SK-N-SH (cell line): ENCODE results near the gene PGAP2. TPM values are rescaled to one million over a fixed set of nuclear protein-coding genes. Genes with fewer than 3 reads are reported as not detected.

Experiments
- CTCF ChIA-PET: fragments of 300-600, 350-600 bp; formaldehyde crosslinking; extraction: SDS; loops from one replicate; lab custom pipeline; 2021; lab: Yijun Ruan, JAX
- POLR2A ChIA-PET: fragments of 350-600 bp; sonication (Branson Sonifier 250); formaldehyde crosslinking; extraction: SDS; loops from one replicate; lab custom pipeline; 2020; ENCODE audit warnings: antibody characterized with exemption, inconsistent platforms; lab: Yijun Ruan, JAX
- DNase-seq: peaks from one replicate; pipeline ENCODE4 v3.0.0; 2012
- H2AFZ ChIP-seq: fragments of 200-600 bp; sonication (generic); 2 replicates; pipeline ENCODE4 v1.8.1; 2016; ENCODE audit warnings: antibody characterized with exemption, mild to moderate bottlenecking, low read depth
- H3F3A ChIP-seq: fragments of 200-600 bp; sonication (generic); replicated peaks from 2 replicates; pipeline ENCODE3; 2016; ENCODE audit warnings: antibody characterized with exemption, mild to moderate bottlenecking; ENCODE audit not compliant: insufficient read depth
- H3K27ac ChIP-seq, 2 experiments: fragments of 200-500 bp in 1 of 2; fragments of 200-600 bp in 1 of 2; sonication (Bioruptor generic) in 1 of 2; sonication (generic), shearing (Covaris generic) in 1 of 2; 2 replicates each; pipeline versions ENCODE4 v1.5.1 to v1.6.1; 2014 to 2016; ENCODE audit warnings: low read depth in 2 of 2, inconsistent platforms in 1 of 2, low read length in 1 of 2, mild to moderate bottlenecking in 1 of 2, mixed read lengths in 1 of 2
- H3K27me3 ChIP-seq: fragments of 200-600 bp; sonication (generic), shearing (Covaris generic); 2 replicates; pipeline ENCODE4 v1.6.1; 2016; ENCODE audit warnings: mixed run types; ENCODE audit not compliant: insufficient read depth
- H3K36me3 ChIP-seq, 2 experiments: fragments of 200-500 bp in 1 of 2; fragments of 200-600 bp in 1 of 2; sonication (Bioruptor generic) in 1 of 2; sonication (generic) in 1 of 2; replicated peaks in 1 of 2; 2 replicates each; pipeline versions ENCODE3 to v1.5.1; 2014 to 2016; ENCODE audit warnings: low read length in 1 of 2, mild to moderate bottlenecking in 1 of 2; ENCODE audit not compliant: insufficient read depth in 2 of 2, control insufficient read depth in 1 of 2
- H3K4me1 ChIP-seq, 2 experiments: fragments of 200-500 bp in 1 of 2; fragments of 200-600 bp in 1 of 2; sonication (Bioruptor generic) in 1 of 2; sonication (generic), shearing (Covaris generic) in 1 of 2; 2 replicates each; pipeline versions ENCODE4 v1.5.1 to v1.6.1; 2014 to 2016; ENCODE audit warnings: low read depth in 1 of 2, low read length in 1 of 2, mixed run types in 1 of 2; ENCODE audit not compliant: insufficient read depth in 2 of 2, control insufficient read depth in 1 of 2
- H3K4me2 ChIP-seq: fragments of 200-600 bp; sonication (generic), shearing (Covaris generic); 2 replicates; pipeline ENCODE4 v1.6.1; 2017; ENCODE audit warnings: mixed run types
- H3K4me3 ChIP-seq, 2 experiments: fragments of 200-500 bp in 1 of 2; fragments of 200-600 bp in 1 of 2; sonication (Bioruptor generic) in 1 of 2; sonication (generic), shearing (Covaris generic) in 1 of 2; 2 replicates each; pipeline versions ENCODE4 v1.5.1 to v1.8.1; 2014 to 2016; ENCODE audit warnings: low read depth in 2 of 2, inconsistent platforms in 1 of 2, low read length in 1 of 2, mild to moderate bottlenecking in 1 of 2, mixed read lengths in 1 of 2, moderate library complexity in 1 of 2
- H3K79me2 ChIP-seq: fragments of 200-600 bp; sonication (generic); 2 replicates; pipeline ENCODE4 v1.8.1; 2017; ENCODE audit warnings: mild to moderate bottlenecking; ENCODE audit not compliant: insufficient read depth
- H3K9ac ChIP-seq: fragments of 200-600 bp; sonication (generic); 2 replicates; pipeline ENCODE4 v1.6.1; 2017; ENCODE audit warnings: mixed run types
- H3K9me2 ChIP-seq: fragments of 200-600 bp; sonication (generic); 2 replicates; pipeline ENCODE4 v1.6.1; 2017; ENCODE audit warnings: mixed run types
- H3K9me3 ChIP-seq: fragments of 200-600 bp; sonication (generic); 2 replicates; pipeline ENCODE4 v1.6.1; 2017; ENCODE audit warnings: mixed run types, mild to moderate bottlenecking, moderate library complexity
- H4K20me1 ChIP-seq: fragments of 200-600 bp; sonication (generic); 2 replicates; pipeline ENCODE4 v1.6.1; 2017; ENCODE audit warnings: mild to moderate bottlenecking, mixed run types; ENCODE audit not compliant: insufficient read depth
- ELF1 ChIP-seq: IDR thresholded peaks from 2 replicates; pipeline ENCODE4 v1.4.0; 2012
- EP300 ChIP-seq, 2 experiments: IDR thresholded peaks; 2 replicates each; pipeline versions ENCODE4 v1.4.0 to v1.6.1; 2012; ENCODE audit warnings: borderline replicate concordance in 1 of 2, low read depth in 1 of 2, low read length in 1 of 2
- FOXM1 ChIP-seq: IDR thresholded peaks from 2 replicates; pipeline ENCODE4 v1.4.0; 2012; ENCODE audit warnings: low read depth, mild to moderate bottlenecking
- JUND ChIP-seq: IDR thresholded peaks from 2 replicates; pipeline ENCODE4 v1.4.0; 2012
- NRF1 ChIP-seq: IDR thresholded peaks from 2 replicates; pipeline ENCODE4 v1.6.1; 2012; ENCODE audit warnings: low read depth, mild to moderate bottlenecking, low read length
- POLR2AphosphoS5 ChIP-seq: IDR thresholded peaks from 2 replicates; pipeline ENCODE4 v1.6.1; 2012; ENCODE audit warnings: low read depth, low read length
- RAD21 ChIP-seq: IDR thresholded peaks from 2 replicates; pipeline ENCODE4 v1.6.1; 2012; ENCODE audit warnings: mild to moderate bottlenecking, low read length
- RCOR1 ChIP-seq: fragments of 150-350 bp; IDR thresholded peaks from 2 replicates; pipeline ENCODE4 v1.6.1; 2017; ENCODE audit warnings: antibody characterized with exemption, low read length
- SMC3 ChIP-seq: IDR thresholded peaks from 2 replicates; pipeline ENCODE4 v1.6.1; 2012; ENCODE audit warnings: low read depth, low read length, improper control_type of control experiment
- WGBS: methylation state at CpG from one replicate; pipeline ENCODE4 v1.1.6; 2017; ENCODE audit warnings: low lambda C conversion rate; 5-methylcytosine and 5-hydroxymethylcytosine counted together
- polyA plus RNA-seq, 3 experiments: library from polyadenylated mRNA; depleted of rRNA; stranded (reverse); fragments of >200 nt; gene quantifications; 2 replicates each; pipeline ENCODE4 v1.2.3, GENCODE V29; 2012
- TF ChIP-seq, protein P1 (sequence below): IDR thresholded peaks from 2 replicates; pipeline ENCODE4 v1.6.1; 2012; ENCODE audit warnings: mild to moderate bottlenecking, low read depth, low read length, moderate library complexity
- TF ChIP-seq, protein P2 (sequence below): IDR thresholded peaks from 2 replicates; pipeline ENCODE4 v1.4.0; 2012; ENCODE audit warnings: low read depth, borderline replicate concordance
- TF ChIP-seq, protein P3 (sequence below): fragments of 150-350 bp; IDR thresholded peaks from 2 replicates; pipeline ENCODE4 v1.6.1; 2016; ENCODE audit warnings: mild to moderate bottlenecking, low read depth, low read length
- TF ChIP-seq, protein P4 (sequence below): fragments of 150-350 bp; IDR thresholded peaks from 2 replicates; pipeline ENCODE4 v1.6.1; 2017; ENCODE audit warnings: antibody characterized with exemption, low read length, low read depth, borderline replicate concordance
- TF ChIP-seq, protein P5 (sequence below): IDR thresholded peaks from 2 replicates; pipeline ENCODE4; 2012

PGAP2 gene
- polyA plus RNA-seq, 1 of the 3 experiments (the other 2 are of a cell fraction) = 41.3 TPM

DNA sequence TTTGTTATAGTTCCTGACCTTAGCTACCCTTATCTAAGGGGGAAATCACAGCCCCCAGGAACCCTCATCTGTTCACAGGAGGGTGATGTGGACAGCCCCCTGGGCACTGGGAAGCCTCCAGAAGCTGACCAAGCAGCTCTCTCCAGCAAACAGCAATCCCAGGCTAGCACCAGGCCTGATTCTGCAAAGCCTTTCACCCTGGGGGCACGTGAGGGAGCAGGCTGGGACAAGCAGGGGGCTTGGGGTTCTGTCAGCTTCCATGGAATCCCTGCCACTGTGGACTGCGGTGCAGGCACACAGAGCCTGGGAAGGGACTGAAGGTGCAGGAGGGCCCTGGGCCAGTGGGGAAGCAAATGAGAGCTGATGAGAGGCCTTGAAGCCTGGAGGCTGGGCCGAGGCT, 2.1 kb downstream of the PGAP2 start:
- DNase-seq = no peak
- Histone ChIP-seq H3K9me2 (no peaks in the 10 kb centered on the region), H3K9me3 (no peaks in the 10 kb centered on the region), H4K20me1 (no peaks in the 10 kb centered on the region), H3K27me3 (no peaks in the 10 kb centered on the region), H3K4me1 (peaks cover 3 to 8% of the 10 kb centered on the region in 2 experiments; a peak in 3 of 4 replicates), H3K9ac (no peak overlapping the region), H3K27ac (no peak overlapping the region), H3K4me2 (no peak overlapping the region), H3K36me3 (no peaks in the 10 kb centered on the region), H3K4me3 (no peak overlapping the region), H2AFZ (no peak overlapping the region), H3K79me2 (no peaks in the 10 kb centered on the region), H3F3A (no peaks in the 10 kb centered on the region)
- POLR2A ChIA-PET = interaction anchor here (1.1 to 1.3 kb wide), 2 partner anchors 9 to 29 kb away, joined by 3 to 4 read pairs; no protein-coding TSS in a partner anchor
- TF ChIP-seq EP300 (IDR thresholded peaks at IDR 0.05; ENCODE audit: borderline replicate concordance in 1 of 2, low read depth in 1 of 2, low read length in 1 of 2) (no peak), SMC3 (no peak), POLR2AphosphoS5 (no peak), FOXM1 (no peak), JUND (no peak), ELF1 (no peak), RCOR1 (no peak), NRF1 (no peak), RAD21 (no peak)
- TF ChIP-seq, protein P1, sequence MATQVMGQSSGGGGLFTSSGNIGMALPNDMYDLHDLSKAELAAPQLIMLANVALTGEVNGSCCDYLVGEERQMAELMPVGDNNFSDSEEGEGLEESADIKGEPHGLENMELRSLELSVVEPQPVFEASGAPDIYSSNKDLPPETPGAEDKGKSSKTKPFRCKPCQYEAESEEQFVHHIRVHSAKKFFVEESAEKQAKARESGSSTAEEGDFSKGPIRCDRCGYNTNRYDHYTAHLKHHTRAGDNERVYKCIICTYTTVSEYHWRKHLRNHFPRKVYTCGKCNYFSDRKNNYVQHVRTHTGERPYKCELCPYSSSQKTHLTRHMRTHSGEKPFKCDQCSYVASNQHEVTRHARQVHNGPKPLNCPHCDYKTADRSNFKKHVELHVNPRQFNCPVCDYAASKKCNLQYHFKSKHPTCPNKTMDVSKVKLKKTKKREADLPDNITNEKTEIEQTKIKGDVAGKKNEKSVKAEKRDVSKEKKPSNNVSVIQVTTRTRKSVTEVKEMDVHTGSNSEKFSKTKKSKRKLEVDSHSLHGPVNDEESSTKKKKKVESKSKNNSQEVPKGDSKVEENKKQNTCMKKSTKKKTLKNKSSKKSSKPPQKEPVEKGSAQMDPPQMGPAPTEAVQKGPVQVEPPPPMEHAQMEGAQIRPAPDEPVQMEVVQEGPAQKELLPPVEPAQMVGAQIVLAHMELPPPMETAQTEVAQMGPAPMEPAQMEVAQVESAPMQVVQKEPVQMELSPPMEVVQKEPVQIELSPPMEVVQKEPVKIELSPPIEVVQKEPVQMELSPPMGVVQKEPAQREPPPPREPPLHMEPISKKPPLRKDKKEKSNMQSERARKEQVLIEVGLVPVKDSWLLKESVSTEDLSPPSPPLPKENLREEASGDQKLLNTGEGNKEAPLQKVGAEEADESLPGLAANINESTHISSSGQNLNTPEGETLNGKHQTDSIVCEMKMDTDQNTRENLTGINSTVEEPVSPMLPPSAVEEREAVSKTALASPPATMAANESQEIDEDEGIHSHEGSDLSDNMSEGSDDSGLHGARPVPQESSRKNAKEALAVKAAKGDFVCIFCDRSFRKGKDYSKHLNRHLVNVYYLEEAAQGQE = no peak
- TF ChIP-seq, protein P2, sequence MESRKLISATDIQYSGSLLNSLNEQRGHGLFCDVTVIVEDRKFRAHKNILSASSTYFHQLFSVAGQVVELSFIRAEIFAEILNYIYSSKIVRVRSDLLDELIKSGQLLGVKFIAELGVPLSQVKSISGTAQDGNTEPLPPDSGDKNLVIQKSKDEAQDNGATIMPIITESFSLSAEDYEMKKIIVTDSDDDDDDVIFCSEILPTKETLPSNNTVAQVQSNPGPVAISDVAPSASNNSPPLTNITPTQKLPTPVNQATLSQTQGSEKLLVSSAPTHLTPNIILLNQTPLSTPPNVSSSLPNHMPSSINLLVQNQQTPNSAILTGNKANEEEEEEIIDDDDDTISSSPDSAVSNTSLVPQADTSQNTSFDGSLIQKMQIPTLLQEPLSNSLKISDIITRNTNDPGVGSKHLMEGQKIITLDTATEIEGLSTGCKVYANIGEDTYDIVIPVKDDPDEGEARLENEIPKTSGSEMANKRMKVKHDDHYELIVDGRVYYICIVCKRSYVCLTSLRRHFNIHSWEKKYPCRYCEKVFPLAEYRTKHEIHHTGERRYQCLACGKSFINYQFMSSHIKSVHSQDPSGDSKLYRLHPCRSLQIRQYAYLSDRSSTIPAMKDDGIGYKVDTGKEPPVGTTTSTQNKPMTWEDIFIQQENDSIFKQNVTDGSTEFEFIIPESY = no peak
- TF ChIP-seq, protein P3, sequence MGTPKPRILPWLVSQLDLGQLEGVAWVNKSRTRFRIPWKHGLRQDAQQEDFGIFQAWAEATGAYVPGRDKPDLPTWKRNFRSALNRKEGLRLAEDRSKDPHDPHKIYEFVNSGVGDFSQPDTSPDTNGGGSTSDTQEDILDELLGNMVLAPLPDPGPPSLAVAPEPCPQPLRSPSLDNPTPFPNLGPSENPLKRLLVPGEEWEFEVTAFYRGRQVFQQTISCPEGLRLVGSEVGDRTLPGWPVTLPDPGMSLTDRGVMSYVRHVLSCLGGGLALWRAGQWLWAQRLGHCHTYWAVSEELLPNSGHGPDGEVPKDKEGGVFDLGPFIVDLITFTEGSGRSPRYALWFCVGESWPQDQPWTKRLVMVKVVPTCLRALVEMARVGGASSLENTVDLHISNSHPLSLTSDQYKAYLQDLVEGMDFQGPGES = no peak
- TF ChIP-seq, protein P4, sequence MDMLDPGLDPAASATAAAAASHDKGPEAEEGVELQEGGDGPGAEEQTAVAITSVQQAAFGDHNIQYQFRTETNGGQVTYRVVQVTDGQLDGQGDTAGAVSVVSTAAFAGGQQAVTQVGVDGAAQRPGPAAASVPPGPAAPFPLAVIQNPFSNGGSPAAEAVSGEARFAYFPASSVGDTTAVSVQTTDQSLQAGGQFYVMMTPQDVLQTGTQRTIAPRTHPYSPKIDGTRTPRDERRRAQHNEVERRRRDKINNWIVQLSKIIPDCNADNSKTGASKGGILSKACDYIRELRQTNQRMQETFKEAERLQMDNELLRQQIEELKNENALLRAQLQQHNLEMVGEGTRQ = no peak
- TF ChIP-seq, protein P5, sequence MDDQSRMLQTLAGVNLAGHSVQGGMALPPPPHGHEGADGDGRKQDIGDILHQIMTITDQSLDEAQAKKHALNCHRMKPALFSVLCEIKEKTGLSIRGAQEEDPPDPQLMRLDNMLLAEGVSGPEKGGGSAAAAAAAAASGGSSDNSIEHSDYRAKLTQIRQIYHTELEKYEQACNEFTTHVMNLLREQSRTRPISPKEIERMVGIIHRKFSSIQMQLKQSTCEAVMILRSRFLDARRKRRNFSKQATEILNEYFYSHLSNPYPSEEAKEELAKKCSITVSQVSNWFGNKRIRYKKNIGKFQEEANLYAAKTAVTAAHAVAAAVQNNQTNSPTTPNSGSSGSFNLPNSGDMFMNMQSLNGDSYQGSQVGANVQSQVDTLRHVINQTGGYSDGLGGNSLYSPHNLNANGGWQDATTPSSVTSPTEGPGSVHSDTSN = no peak
- CTCF ChIA-PET = interaction anchor here (3.5 to 3.7 kb wide), 2 partner anchors 9 to 31 kb away, joined by 27 to 30 read pairs; partner anchors contain the start of gene RHOG
- 71% methylated on average over 3 of the region's 3 CpGs for WGBS
